H1 (cell line): ENCODE data around the gene GH1. TPM values are rescaled to one million over a fixed set of nuclear protein-coding genes. Genes with fewer than 3 reads are reported as not detected.

Experiments used
- CTCF ChIA-PET: fragments of 300-600 bp; sonication (Branson Sonifier 250); formaldehyde crosslinking; loops from one replicate; lab custom pipeline; 2021; ENCODE audit not compliant: partially characterized antibody; lab: Charles Lee
- POLR2A ChIA-PET: fragments of 300-600 bp; sonication (Branson Sonifier 250); formaldehyde crosslinking; loops from one replicate; lab custom pipeline; 2021; ENCODE audit warnings: inconsistent platforms; ENCODE audit not compliant: partially characterized antibody; lab: Charles Lee
- DNase-seq, 2 experiments: peaks; one replicate each; pipeline versions ENCODE4 v3.0.0 to v3.0.0-alpha.2; 2010 to 2022; ENCODE audit warnings: low spot score in 2 of 2, low read depth in 1 of 2, mixed read lengths in 1 of 2
- FAIRE-seq: peaks from 2 replicates; lab custom pipeline; 2011; peaks lifted over from hg19 to GRCh38; lab: Jason Lieb, UNC
- H2AFZ ChIP-seq: 2 replicates; pipeline ENCODE4 v1.8.1; 2012; ENCODE audit warnings: low read length, inconsistent platforms
- H2AK5ac ChIP-seq: 2 replicates; pipeline ENCODE4 v1.6.1; 2013; ENCODE audit warnings: low read depth, low read length
- H2BK120ac ChIP-seq: replicated peaks from 2 replicates; pipeline ENCODE3; 2013; ENCODE audit warnings: low read depth, low read length, inconsistent platforms
- H2BK12ac ChIP-seq: 2 replicates; pipeline ENCODE4 v1.6.1; 2013; ENCODE audit warnings: low read depth, low read length
- H2BK15ac ChIP-seq: 2 replicates; pipeline ENCODE4 v1.6.1; 2013; ENCODE audit warnings: low read length
- H2BK20ac ChIP-seq: 2 replicates; pipeline ENCODE4 v1.6.1; 2013; ENCODE audit warnings: low read length
- H2BK5ac ChIP-seq: 2 replicates; pipeline ENCODE4 v1.6.1; 2013; ENCODE audit warnings: low read depth, low read length
- H3K14ac ChIP-seq: 2 replicates; pipeline ENCODE4 v1.6.1; 2013; ENCODE audit warnings: inconsistent platforms; ENCODE audit not compliant: insufficient read length
- H3K18ac ChIP-seq: 2 replicates; pipeline ENCODE4 v1.6.1; 2013; ENCODE audit warnings: low read length; ENCODE audit errors: extremely low read depth
- H3K23ac ChIP-seq: 2 replicates; pipeline ENCODE4 v1.6.1; 2013; ENCODE audit warnings: inconsistent platforms; ENCODE audit not compliant: insufficient read length
- H3K23me2 ChIP-seq: 2 replicates; pipeline ENCODE4 v1.6.1; 2013; ENCODE audit warnings: low read depth, low read length
- H3K27ac ChIP-seq: 2 replicates; pipeline ENCODE4 v1.6.1; 2011; ENCODE audit warnings: low read depth, low read length, inconsistent platforms
- H3K27me3 ChIP-seq, 4 experiments: replicated peaks in 1 of 4; 1 replicate in 1 of 4; 2 replicates in 3 of 4; pipeline versions ENCODE4 v1.6.1 to v1.8.1; 2011 to 2013; ENCODE audit warnings: low read length in 3 of 4, mild to moderate bottlenecking in 3 of 4, inconsistent platforms in 2 of 4, mixed read lengths in 2 of 4, moderate library complexity in 1 of 4; ENCODE audit not compliant: control insufficient read depth in 3 of 4, insufficient read depth in 3 of 4; ENCODE audit errors: extremely low read depth in 1 of 4
- H3K36me3 ChIP-seq, 4 experiments: 2 replicates each; pipeline versions ENCODE4 v1.6.1 to v1.8.1; 2011 to 2013; ENCODE audit warnings: mild to moderate bottlenecking in 4 of 4, low read length in 3 of 4, moderate library complexity in 2 of 4, control low read depth in 1 of 4, inconsistent platforms in 1 of 4; ENCODE audit not compliant: insufficient read depth in 4 of 4, control insufficient read depth in 2 of 4
- H3K4ac ChIP-seq: replicated peaks from 2 replicates; pipeline ENCODE3; 2013; ENCODE audit warnings: low read length, low read depth, mixed read lengths, inconsistent platforms; ENCODE audit not compliant: insufficient read length
- H3K4me1 ChIP-seq, 4 experiments: replicated peaks in 1 of 4; 1 replicate in 1 of 4; 2 replicates in 3 of 4; pipeline versions ENCODE4 v1.6.1 to v1.8.1; 2011 to 2013; ENCODE audit warnings: low read length in 3 of 4, inconsistent platforms in 2 of 4, mixed read lengths in 1 of 4; ENCODE audit not compliant: insufficient read depth in 4 of 4, control insufficient read depth in 3 of 4
- H3K4me2 ChIP-seq, 2 experiments: 2 replicates each; pipeline versions ENCODE4 v1.6.1 to v1.8.1; 2011 to 2013; ENCODE audit warnings: low read depth in 2 of 2, low read length in 2 of 2, control low read depth in 1 of 2, inconsistent platforms in 1 of 2, mild to moderate bottlenecking in 1 of 2; ENCODE audit not compliant: insufficient read depth in 1 of 2
- H3K4me3 ChIP-seq, 4 experiments: fragments of 200-600, 300-600 bp in 1 of 4; sonication (generic), shearing (Covaris generic), sonication (Bioruptor Twin) in 1 of 4; 2 replicates each; pipeline versions ENCODE4 v1.5.1 to v1.8.1; 2011 to 2016; ENCODE audit warnings: low read length in 4 of 4, low read depth in 3 of 4, control low read depth in 2 of 4, inconsistent platforms in 2 of 4, mild to moderate bottlenecking in 2 of 4, mixed read lengths in 1 of 4, moderate library complexity in 1 of 4; ENCODE audit not compliant: insufficient read depth in 2 of 4; ENCODE audit errors: extremely low read depth in 1 of 4
- H3K56ac ChIP-seq: replicated peaks from 2 replicates; pipeline ENCODE3; 2013; ENCODE audit warnings: low read depth, mild to moderate bottlenecking, mixed read lengths, low read length, inconsistent platforms; ENCODE audit not compliant: insufficient read length
- H3K79me1 ChIP-seq: 2 replicates; pipeline ENCODE4 v1.6.1; 2013; ENCODE audit warnings: low read depth, low read length, control low read depth
- H3K79me2 ChIP-seq, 2 experiments: 2 replicates each; pipeline versions ENCODE4 v1.6.1 to v1.8.1; 2012 to 2013; ENCODE audit warnings: low read length in 2 of 2, mild to moderate bottlenecking in 2 of 2, inconsistent platforms in 1 of 2; ENCODE audit not compliant: insufficient read depth in 2 of 2, control insufficient read depth in 1 of 2
- H3K9ac ChIP-seq, 4 experiments: replicated peaks in 1 of 4; 1 replicate in 1 of 4; 2 replicates in 3 of 4; pipeline versions ENCODE4 v1.6.1 to v1.8.1; 2011 to 2013; ENCODE audit warnings: low read depth in 3 of 4, low read length in 3 of 4, control low read depth in 2 of 4, mild to moderate bottlenecking in 2 of 4, moderate library complexity in 2 of 4, inconsistent platforms in 1 of 4; ENCODE audit errors: extremely low read depth in 1 of 4
- H3K9me3 ChIP-seq, 2 experiments: 2 replicates each; pipeline versions ENCODE4 v1.6.1 to v1.8.1; 2012 to 2013; ENCODE audit warnings: mild to moderate bottlenecking in 2 of 2, moderate library complexity in 2 of 2, control low read depth in 1 of 2, inconsistent platforms in 1 of 2, low read depth in 1 of 2, low read length in 1 of 2, mixed read lengths in 1 of 2; ENCODE audit not compliant: insufficient read depth in 2 of 2
- H4K20me1 ChIP-seq, 2 experiments: replicated peaks in 1 of 2; 2 replicates each; pipeline versions ENCODE3 to v1.8.1; 2011 to 2013; ENCODE audit warnings: inconsistent platforms in 2 of 2, low read length in 2 of 2, mild to moderate bottlenecking in 1 of 2; ENCODE audit not compliant: insufficient read depth in 2 of 2, control insufficient read depth in 1 of 2
- H4K5ac ChIP-seq: 2 replicates; pipeline ENCODE4 v1.6.1; 2013; ENCODE audit warnings: low read length, low read depth, mixed read lengths, inconsistent platforms; ENCODE audit not compliant: insufficient read length
- H4K8ac ChIP-seq: 2 replicates; pipeline ENCODE4 v1.8.0; 2013; ENCODE audit warnings: mild to moderate bottlenecking, moderate library complexity, low read length, inconsistent platforms; ENCODE audit not compliant: insufficient read depth; ENCODE audit errors: extremely low read depth
- H4K91ac ChIP-seq: replicated peaks from 2 replicates; pipeline ENCODE3; 2013; ENCODE audit warnings: low read length, mixed read lengths, inconsistent platforms; ENCODE audit not compliant: insufficient read length
- CHD1 ChIP-seq: IDR thresholded peaks from 2 replicates; pipeline ENCODE4 v1.6.1; 2012; ENCODE audit warnings: low read depth, low read length, improper control_type of control experiment
- GABPA ChIP-seq: IDR thresholded peaks from 2 replicates; pipeline ENCODE4 v1.6.1; 2011; ENCODE audit warnings: mild to moderate bottlenecking, low read length, moderate library complexity, borderline replicate concordance; ENCODE audit not compliant: insufficient read depth
- NRF1 ChIP-seq: IDR thresholded peaks from 2 replicates; pipeline ENCODE4 v1.6.1; 2011; ENCODE audit warnings: mild to moderate bottlenecking, low read depth, low read length, improper control_type of control experiment
- SP1 ChIP-seq: IDR thresholded peaks from 2 replicates; pipeline ENCODE4 v1.6.1; 2011; ENCODE audit warnings: low read depth, low read length
- WGBS, 2 experiments: shearing (Covaris generic) in 1 of 2; methylation state at CpG; one replicate each; pipeline versions ENCODE4 v1.1.6 to v1.1.7; 2013 to 2015; ENCODE audit warnings: low lambda C conversion rate in 2 of 2, mixed read lengths in 2 of 2, inconsistent platforms in 1 of 2, low coverage in 1 of 2, missing lambda C conversion rate in 1 of 2; ENCODE audit not compliant: insufficient replicate concordance in 2 of 2, insufficient coverage in 1 of 2, insufficient read length in 1 of 2; ENCODE audit errors: extremely low coverage in 1 of 2, missing lambda C conversion rate in 1 of 2; 5-methylcytosine and 5-hydroxymethylcytosine counted together
- polyA plus RNA-seq, 7 experiments: library from polyadenylated mRNA; depleted of rRNA in 3 of 7; stranded (reverse) in 5 of 7; unstranded in 2 of 7; fragments of >200 nt in 5 of 7; fragments of 200-250 nt in 2 of 7; gene quantifications; 1 replicate in 5 of 7; 2 replicates in 1 of 7; 4 replicates in 1 of 7; pipeline versions ENCODE4 v1.2.1 to v1.2.3, GENCODE V29; 2011 to 2013; ENCODE audit warnings: missing spikeins in 2 of 7, mixed read lengths in 2 of 7
- total RNA-seq: library from RNA; stranded (reverse); fragmentation: NEBNext Ultra II Directional; extraction: Animal tissue kit (Norgen Biotek cat#: 25700); gene quantifications from 2 replicates; pipeline ENCODE4 v1.2.1, GENCODE V29; 2021

The GH1 gene
- total and polyA plus RNA-seq, 2 of the 8 experiments (the other 6 are each of a cell fraction or from before 2014, with no cell fraction given), result 0.41 TPM; not detected in 1

- POLR2A ChIA-PET, result interaction anchor here (0.7 to 3.3 kb wide), 3 partner anchors 9 to 30 kb away, joined by 3 to 9 read pairs (median 8); no protein-coding TSS in a partner anchor
- Histone ChIP-seq H3K27me3 (no peaks in the 10 kb centered on the region), H3K36me3 (no peaks in the 10 kb centered on the region), H2AFZ (0 out of 2 replicates have a peak overlapping the region, but pooled peaks have one; percentile 77), H2BK15ac (0 out of 2 replicates have a peak overlapping the region, but pooled peaks have one; percentile 53), H3K4me1 (peaks cover 0 to 16% (median 12%) of the 10 kb centered on the region in 4 experiments; a peak in 6 of 7 replicates), H3K4me3 (no peak overlapping the region), H2AK5ac (no peak overlapping the region), H3K23me2 (no peaks in the 10 kb centered on the region), H3K27ac (no peak overlapping the region), H4K20me1 (no peaks in the 10 kb centered on the region), H3K79me1 (no peaks in the 10 kb centered on the region), H2BK5ac (peak overlapping the region; percentile 86; the same call in 1 of the 2 replicates), H3K4ac (no peak overlapping the region), H2BK120ac (no peak overlapping the region), H2BK12ac (peak overlapping the region; percentile 63; the same call in 1 of the 2 replicates), H3K23ac (no peak overlapping the region), H4K91ac (no peak overlapping the region), H4K8ac (no peak overlapping the region), H3K9ac (no peak overlapping the region), H3K18ac (no peak overlapping the region), H3K79me2 (no peaks in the 10 kb centered on the region), H2BK20ac (no peak overlapping the region), H4K5ac (no peak overlapping the region), H3K56ac (no peak overlapping the region), H3K9me3 (no peaks in the 10 kb centered on the region), H3K4me2 (peak overlapping the region; percentile 3 to 32; a peak in 2 of 4 replicates), H3K14ac (no peak overlapping the region)
- DNase-seq, result peak in 1 of 2 experiments; percentile 75
- 85% methylated on average over 13 of the region's 16 CpGs; no CpG with 5 or more reads in 1 of the 2 experiments for WGBS, 2 experiments
- TF ChIP-seq SP1 (no peak), GABPA (no peak), NRF1 (no peak), CHD1 (no peak)
- FAIRE-seq, result no peak
- CTCF ChIA-PET, result interaction anchor here (0.6 to 11.4 kb wide), 10 partner anchors 9 to 1215 kb away, joined by 3 to 164 read pairs (median 6); partner anchors contain the start of genes CSHL1, GH1 and GH2
Measured at GRCh38 chr17:63930951-63931575, 12.4 kb upstream of the GH1 start.
